Body of pancreas (tissue), 4 donors: Measurements from ENCODE around the gene CALML3.

Experiments used
- POLR2A ChIP-seq, 3 donors: fragments of 450-650 bp; IDR thresholded peaks; one replicate each; pipeline ENCODE4 v1.6.1; 2016; ENCODE audit warnings: antibody characterized with exemption in 3 of 3, mild to moderate bottlenecking in 2 of 3
- TF ChIP-seq, protein P1 (sequence below), 7 experiments: fragments of 450-650 bp in 4 of 7; fragments of 200-600 bp in 3 of 7; sonication (generic) in 3 of 7; IDR thresholded peaks; one replicate each; pipeline ENCODE4 v1.5.1; 2016 to 2019; ENCODE audit warnings: antibody characterized with exemption in 7 of 7

DNA sequence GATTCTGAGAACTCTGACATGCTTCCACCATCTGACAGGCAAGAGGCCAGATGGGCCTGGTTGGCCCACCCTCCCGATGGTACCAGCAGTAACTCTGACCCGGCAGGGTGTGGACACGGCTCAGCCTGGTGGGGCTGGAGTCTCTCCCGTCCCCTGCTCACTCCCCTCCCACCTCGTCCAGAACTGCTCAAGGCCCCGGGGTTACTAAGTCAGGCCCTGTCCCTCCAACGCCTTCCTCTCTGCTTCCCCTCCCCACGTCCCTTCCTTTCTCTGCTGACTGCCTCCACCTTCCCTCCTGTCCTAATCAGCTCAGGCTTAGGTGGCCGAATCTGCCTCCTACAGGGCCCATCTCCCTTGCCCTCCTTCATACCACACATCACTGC is 37.9 kb upstream of the CALML3 start:
- no peak for TF ChIP-seq POLR2A (IDR thresholded peaks at IDR 0.05)
- TF ChIP-seq, protein P1, sequence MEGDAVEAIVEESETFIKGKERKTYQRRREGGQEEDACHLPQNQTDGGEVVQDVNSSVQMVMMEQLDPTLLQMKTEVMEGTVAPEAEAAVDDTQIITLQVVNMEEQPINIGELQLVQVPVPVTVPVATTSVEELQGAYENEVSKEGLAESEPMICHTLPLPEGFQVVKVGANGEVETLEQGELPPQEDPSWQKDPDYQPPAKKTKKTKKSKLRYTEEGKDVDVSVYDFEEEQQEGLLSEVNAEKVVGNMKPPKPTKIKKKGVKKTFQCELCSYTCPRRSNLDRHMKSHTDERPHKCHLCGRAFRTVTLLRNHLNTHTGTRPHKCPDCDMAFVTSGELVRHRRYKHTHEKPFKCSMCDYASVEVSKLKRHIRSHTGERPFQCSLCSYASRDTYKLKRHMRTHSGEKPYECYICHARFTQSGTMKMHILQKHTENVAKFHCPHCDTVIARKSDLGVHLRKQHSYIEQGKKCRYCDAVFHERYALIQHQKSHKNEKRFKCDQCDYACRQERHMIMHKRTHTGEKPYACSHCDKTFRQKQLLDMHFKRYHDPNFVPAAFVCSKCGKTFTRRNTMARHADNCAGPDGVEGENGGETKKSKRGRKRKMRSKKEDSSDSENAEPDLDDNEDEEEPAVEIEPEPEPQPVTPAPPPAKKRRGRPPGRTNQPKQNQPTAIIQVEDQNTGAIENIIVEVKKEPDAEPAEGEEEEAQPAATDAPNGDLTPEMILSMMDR (IDR thresholded peaks at IDR 0.05): no peak
